Astrocyte (in vitro differentiated cells and primary cell): ENCODE results near the gene PPP2R5C.

Source experiments
- CTCF ChIP-seq: IDR thresholded peaks from 2 replicates; pipeline ENCODE4 v1.5.1; 2011; ENCODE audit warnings: low read depth, mild to moderate bottlenecking, inconsistent platforms, low read length, moderate library complexity; ENCODE audit not compliant: insufficient read depth
- EZH2 ChIP-seq: IDR thresholded peaks from 2 replicates; pipeline ENCODE4 v1.6.1; 2012; ENCODE audit warnings: mild to moderate bottlenecking, low read length, inconsistent platforms; ENCODE audit not compliant: insufficient read depth

- TF ChIP-seq CTCF (no peak), EZH2 (no peak)
Observed at GRCh38 chr14:101948666-101949216, 187.2 kb downstream of the PPP2R5C start.
